Gastrocnemius medialis (tissue), 4 donors: ENCODE measurements around the gene AUTS2. TPM values are rescaled to one million over a fixed set of nuclear protein-coding genes. Genes with fewer than 3 reads are reported as not detected.

Experiments used
- ATAC-seq, 2 donors: fragments of 150-250 bp; one replicate each; pipeline ENCODE4 v1.9.1; 2016
- DNase-seq, 2 donors: peaks; one replicate each; pipeline ENCODE4 v3.0.0-alpha.2; 2019
- H3K27ac ChIP-seq, 4 donors: fragments of 200-600 bp; sonication (generic); 1 replicate in 1 of 4; 2 replicates in 3 of 4; pipeline ENCODE4 v1.5.1; 2016 to 2018; ENCODE audit warnings: mild to moderate bottlenecking in 2 of 4, moderate library complexity in 1 of 4
- H3K27me3 ChIP-seq, 3 donors: fragments of 200-600 bp; sonication (generic) in 2 of 3; 1 replicate in 1 of 3; 2 replicates in 2 of 3; pipeline versions ENCODE4 v1.5.1 to v1.6.0; 2016 to 2019; ENCODE audit warnings: mild to moderate bottlenecking in 1 of 3, moderate library complexity in 1 of 3
- H3K36me3 ChIP-seq, 2 donors: fragments of 200-600 bp; sonication (generic) in 1 of 2; one replicate each; pipeline ENCODE4 v1.5.1; 2017 to 2018
- H3K4me1 ChIP-seq, 2 donors: fragments of 200-600 bp; sonication (generic) in 1 of 2; one replicate each; pipeline ENCODE4 v1.5.1; 2016 to 2017; ENCODE audit warnings: mild to moderate bottlenecking in 2 of 2
- H3K4me3 ChIP-seq, 4 donors: fragments of 200-600 bp; sonication (generic) in 3 of 4; 1 replicate in 1 of 4; 2 replicates in 3 of 4; pipeline ENCODE4 v1.5.1; 2016 to 2019; ENCODE audit warnings: mild to moderate bottlenecking in 2 of 4
- H3K9me3 ChIP-seq, 3 donors: fragments of 200-600 bp; sonication (generic) in 2 of 3; 1 replicate in 1 of 3; 2 replicates in 2 of 3; pipeline ENCODE4 v1.5.1; 2016 to 2019
- CTCF ChIP-seq, 5 experiments: fragments of 450-650 bp in 3 of 5; fragments of 200-600 bp in 2 of 5; sonication (generic) in 2 of 5; IDR thresholded peaks in 4 of 5; conservative IDR thresholded peaks in 1 of 5; 1 replicate in 4 of 5; 2 replicates in 1 of 5; pipeline ENCODE4 v1.5.1; 2016 to 2019; ENCODE audit warnings: antibody characterized with exemption in 5 of 5, mild to moderate bottlenecking in 3 of 5, moderate library complexity in 3 of 5
- POLR2A ChIP-seq, 2 donors: fragments of 450-650 bp; IDR thresholded peaks; one replicate each; pipeline ENCODE4 v1.6.1; 2017; ENCODE audit warnings: antibody characterized with exemption in 2 of 2, mild to moderate bottlenecking in 2 of 2, moderate library complexity in 2 of 2
- in situ Hi-C, 4 donors: fragments of 200-750 bp; cut with MboI; loops; one replicate each; pipeline versions ENCODE4 v1.15.0 to v1.8.0; 2017; ENCODE audit warnings: low sequenced_read_pairs in 4 of 4
- intact Hi-C: fragments of 100-400 bp; cut with DNase I; formaldehyde crosslinking; loops from one replicate; pipeline ENCODE4 v1.15.1; 2023; ENCODE audit warnings: low total_unique reads
- total RNA-seq, 4 donors: library from RNA; depleted of rRNA; stranded (reverse); fragments of >200 nt; gene quantifications; one replicate each; pipeline versions ENCODE4 v1.1.0 to v1.2.3, GENCODE V29; 2016

AUTS2 gene
- total RNA-seq, 4 donors from 2014 or later = 2.5 to 16.2 (median 8.5) TPM

- no peak for TF ChIP-seq CTCF (IDR thresholded peaks at IDR 0.05 in 4 of 5, conservative IDR thresholded peaks at IDR 0.05 in 1 of 5)
- no peak overlapping the region for H3K4me3 ChIP-seq
- in situ Hi-C loops (loop anchor here in 2 of 4 donors (10.0 kb wide), 1 partner anchor 115 kb away; no protein-coding TSS in a partner anchor), intact Hi-C loops (loop anchor here (5.0 to 10.0 kb wide), 2 partner anchors 657 to 1865 kb away; no protein-coding TSS in a partner anchor)
- DNase-seq (no peak), ATAC-seq (no peak)
- no peaks in the 10 kb centered on the region for H3K27me3 ChIP-seq
- H3K4me1 ChIP-seq = peaks cover 0 to 8% of the 10 kb centered on the region in 2 donors
- no peaks in the 10 kb centered on the region for H3K36me3 ChIP-seq
- H3K9me3 ChIP-seq = no peaks in the 10 kb centered on the region
- no peak overlapping the region for H3K27ac ChIP-seq
These were observed 441.8 kb downstream of the AUTS2 start for GRCh38 chr7:70040051-70040450.

- intact Hi-C loops = loop anchor here (5.0 to 10.0 kb wide), 2 partner anchors 656 to 1866 kb away; no protein-coding TSS in a partner anchor
- Histone ChIP-seq H3K9me3 (no peaks in the 10 kb centered on the region), H3K27me3 (no peaks in the 10 kb centered on the region), H3K4me3 (no peak overlapping the region), H3K4me1 (peaks cover 0 to 8% of the 10 kb centered on the region in 2 donors), H3K27ac (no peak overlapping the region), H3K36me3 (no peaks in the 10 kb centered on the region)
- DNase-seq (no peak), ATAC-seq (no peak)
- TF ChIP-seq CTCF (IDR thresholded peaks at IDR 0.05 in 4 of 5, conservative IDR thresholded peaks at IDR 0.05 in 1 of 5) (peak in 1 of 5 experiments; percentile 30), POLR2A (IDR thresholded peaks at IDR 0.05) (no peak)
- in situ Hi-C loops = loop anchor here in 2 of 4 donors (10.0 kb wide), 1 partner anchor 114 kb away; no protein-coding TSS in a partner anchor
These were observed 442.9 kb downstream of the AUTS2 start for GRCh38 chr7:70040970-70041766.

- peak in 3 of 5 experiments; percentile 14 to 35 (median 27) for TF ChIP-seq CTCF (IDR thresholded peaks at IDR 0.05 in 4 of 5, conservative IDR thresholded peaks at IDR 0.05 in 1 of 5)
- TF ChIP-seq POLR2A (IDR thresholded peaks at IDR 0.05) = no peak
- DNase-seq (no peak), ATAC-seq (peak; percentile 46 to 66)
- H3K27me3 ChIP-seq = no peaks in the 10 kb centered on the region
- no peaks in the 10 kb centered on the region for H3K9me3 ChIP-seq
- no peak overlapping the region for H3K27ac ChIP-seq
- no peak overlapping the region for H3K4me3 ChIP-seq
- H3K4me1 ChIP-seq = peaks cover 0 to 8% of the 10 kb centered on the region in 2 donors
- intact Hi-C loops = loop anchor here (1.0 to 10.0 kb wide), 3 partner anchors 119 to 1868 kb away; no protein-coding TSS in a partner anchor
- no peaks in the 10 kb centered on the region for H3K36me3 ChIP-seq
- in situ Hi-C loops = loop anchor here in 2 of 4 donors (10.0 kb wide), 1 partner anchor 112 kb away; no protein-coding TSS in a partner anchor
These were observed 444.3 kb downstream of the AUTS2 start for GRCh38 chr7:70042533-70042932.

GRCh38 chr7:70043015-70043538, 444.8 kb downstream of the AUTS2 start:
- peaks cover 0 to 8% of the 10 kb centered on the region in 2 donors for H3K4me1 ChIP-seq
- in situ Hi-C loops = loop anchor here in 2 of 4 donors (10.0 kb wide), 1 partner anchor 112 kb away; no protein-coding TSS in a partner anchor
- no peak for ATAC-seq
- intact Hi-C loops = loop anchor here (5.0 to 10.0 kb wide), 2 partner anchors 654 to 1868 kb away; no protein-coding TSS in a partner anchor
- no peak for DNase-seq
- no peak overlapping the region for H3K27ac ChIP-seq
- TF ChIP-seq CTCF (IDR thresholded peaks at IDR 0.05 in 4 of 5, conservative IDR thresholded peaks at IDR 0.05 in 1 of 5) (no peak), POLR2A (IDR thresholded peaks at IDR 0.05) (no peak)
- H3K4me3 ChIP-seq = no peak overlapping the region
- H3K27me3 ChIP-seq = no peaks in the 10 kb centered on the region
- no peaks in the 10 kb centered on the region for H3K36me3 ChIP-seq
- H3K9me3 ChIP-seq = no peaks in the 10 kb centered on the region
